Mesothelial cell of epicardium (in vitro differentiated cells): ENCODE data around the gene MOGAT2. TPM values are rescaled to one million over a fixed set of nuclear protein-coding genes. Genes with fewer than 3 reads are reported as not detected.
"Not testable (repeated sequence)": the region's sequence is repeated elsewhere in the genome, so short reads cannot be mapped to it uniquely, and the experiment has no call there.

Experiments used
- DNase-seq, 2 experiments: peaks; one replicate each; pipeline ENCODE4 v3.0.0; 2021; ENCODE audit warnings: low spot score in 2 of 2; ENCODE audit not compliant: unreplicated experiment in 2 of 2
- H3K27ac Mint-ChIP-seq: 2 replicates; pipeline ENCODE4 v1.8.0; 2021; ENCODE audit warnings: mixed read lengths
- H3K27me3 Mint-ChIP-seq: 2 replicates; pipeline ENCODE4 v1.8.0; 2021; ENCODE audit warnings: low read depth, mixed read lengths
- H3K36me3 Mint-ChIP-seq: 2 replicates; pipeline ENCODE4 v1.8.0; 2021; ENCODE audit warnings: mixed read lengths
- H3K4me1 Mint-ChIP-seq: 2 replicates; pipeline ENCODE4 v1.8.0; 2021; ENCODE audit warnings: mixed read lengths
- H3K4me3 Mint-ChIP-seq: 2 replicates; pipeline ENCODE4 v1.8.0; 2021; ENCODE audit warnings: mild to moderate bottlenecking, moderate library complexity, mixed read lengths
- H3K9me3 Mint-ChIP-seq: 2 replicates; pipeline ENCODE4 v1.8.0; 2021; ENCODE audit warnings: mixed read lengths
- total RNA-seq: library from RNA; stranded (reverse); gene quantifications from 3 replicates; pipeline ENCODE4 v1.2.1, GENCODE V29; 2021
- TF ChIP-seq, protein P1 (sequence below): fragments of 200-600 bp; sonication (generic); IDR thresholded peaks from one replicate; pipeline ENCODE4 v1.5.0; 2021; ENCODE audit warnings: antibody characterized with exemption; ENCODE audit not compliant: unreplicated experiment

MOGAT2 gene
- total RNA-seq, 1 donor from 2014 or later = not detected

GRCh38 chr11:75678620-75679259 is 38.9 kb upstream of the MOGAT2 start:
- Mint-ChIP-seq H3K4me1 (no peaks in the 10 kb centered on the region), H3K27me3 (peaks cover 76% of the 10 kb centered on the region), H3K36me3 (no peaks in the 10 kb centered on the region), H3K27ac (no peak overlapping the region), H3K9me3 (peaks cover 22% of the 10 kb centered on the region), H3K4me3 (no peak overlapping the region)
- DNase-seq = no peak
- TF ChIP-seq, protein P1, sequence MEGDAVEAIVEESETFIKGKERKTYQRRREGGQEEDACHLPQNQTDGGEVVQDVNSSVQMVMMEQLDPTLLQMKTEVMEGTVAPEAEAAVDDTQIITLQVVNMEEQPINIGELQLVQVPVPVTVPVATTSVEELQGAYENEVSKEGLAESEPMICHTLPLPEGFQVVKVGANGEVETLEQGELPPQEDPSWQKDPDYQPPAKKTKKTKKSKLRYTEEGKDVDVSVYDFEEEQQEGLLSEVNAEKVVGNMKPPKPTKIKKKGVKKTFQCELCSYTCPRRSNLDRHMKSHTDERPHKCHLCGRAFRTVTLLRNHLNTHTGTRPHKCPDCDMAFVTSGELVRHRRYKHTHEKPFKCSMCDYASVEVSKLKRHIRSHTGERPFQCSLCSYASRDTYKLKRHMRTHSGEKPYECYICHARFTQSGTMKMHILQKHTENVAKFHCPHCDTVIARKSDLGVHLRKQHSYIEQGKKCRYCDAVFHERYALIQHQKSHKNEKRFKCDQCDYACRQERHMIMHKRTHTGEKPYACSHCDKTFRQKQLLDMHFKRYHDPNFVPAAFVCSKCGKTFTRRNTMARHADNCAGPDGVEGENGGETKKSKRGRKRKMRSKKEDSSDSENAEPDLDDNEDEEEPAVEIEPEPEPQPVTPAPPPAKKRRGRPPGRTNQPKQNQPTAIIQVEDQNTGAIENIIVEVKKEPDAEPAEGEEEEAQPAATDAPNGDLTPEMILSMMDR = no peak

DNA sequence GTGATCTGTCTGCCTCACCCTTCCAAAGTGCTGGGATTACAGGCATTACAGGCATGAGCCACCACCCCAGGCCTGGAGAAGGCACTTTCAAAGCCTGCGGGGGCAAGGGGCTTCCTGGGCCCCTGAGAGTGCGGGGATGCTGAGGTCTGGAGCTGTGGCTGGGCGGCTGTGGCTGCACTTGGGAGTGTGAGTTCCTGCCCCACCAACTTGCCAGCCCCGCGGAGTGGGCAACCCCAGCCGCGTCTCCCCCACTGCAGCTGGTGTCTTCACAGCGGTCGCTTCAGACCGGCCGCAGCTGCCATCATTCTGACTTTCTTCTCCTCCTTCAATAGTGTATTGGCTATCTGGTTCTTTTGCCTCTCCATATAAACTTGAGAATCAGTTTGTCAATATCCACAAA is 38.1 kb upstream of the MOGAT2 start:
- no peak for DNase-seq
- peaks cover 20% of the 10 kb centered on the region for H3K9me3 Mint-ChIP-seq
- H3K36me3 Mint-ChIP-seq = no peaks in the 10 kb centered on the region
- H3K4me1 Mint-ChIP-seq = no peaks in the 10 kb centered on the region
- peaks cover 76% of the 10 kb centered on the region for H3K27me3 Mint-ChIP-seq
- H3K27ac Mint-ChIP-seq = no peak overlapping the region
- no peak overlapping the region for H3K4me3 Mint-ChIP-seq
- TF ChIP-seq, protein P1 = no peak

DNA sequence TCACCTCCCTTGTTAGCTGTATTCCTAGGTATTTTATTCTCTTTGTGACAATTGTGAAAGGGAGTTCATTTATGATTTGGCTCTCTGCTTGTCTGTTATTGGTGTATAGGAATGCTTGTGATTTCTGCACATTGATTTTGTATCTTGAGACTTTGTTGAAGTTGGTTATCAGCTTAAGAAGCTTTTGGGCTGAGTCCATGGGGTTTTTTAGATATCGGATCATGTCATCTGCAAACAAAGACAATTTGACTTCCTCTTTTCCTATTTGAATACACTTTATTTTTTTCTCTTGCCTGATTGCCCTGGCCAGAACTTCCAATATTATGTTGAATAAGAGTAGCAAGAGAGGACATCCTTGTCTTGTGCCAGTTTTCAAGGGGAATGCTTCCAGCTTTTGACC is 33.8 kb upstream of the MOGAT2 start:
- DNase-seq, H3K4me3 Mint-ChIP-seq, H3K27ac Mint-ChIP-seq, H3K4me1 Mint-ChIP-seq, H3K36me3 Mint-ChIP-seq: not testable (repeated sequence)
- peaks cover 80% of the 10 kb centered on the region for H3K27me3 Mint-ChIP-seq
- peaks cover 44% of the 10 kb centered on the region for H3K9me3 Mint-ChIP-seq

DNA sequence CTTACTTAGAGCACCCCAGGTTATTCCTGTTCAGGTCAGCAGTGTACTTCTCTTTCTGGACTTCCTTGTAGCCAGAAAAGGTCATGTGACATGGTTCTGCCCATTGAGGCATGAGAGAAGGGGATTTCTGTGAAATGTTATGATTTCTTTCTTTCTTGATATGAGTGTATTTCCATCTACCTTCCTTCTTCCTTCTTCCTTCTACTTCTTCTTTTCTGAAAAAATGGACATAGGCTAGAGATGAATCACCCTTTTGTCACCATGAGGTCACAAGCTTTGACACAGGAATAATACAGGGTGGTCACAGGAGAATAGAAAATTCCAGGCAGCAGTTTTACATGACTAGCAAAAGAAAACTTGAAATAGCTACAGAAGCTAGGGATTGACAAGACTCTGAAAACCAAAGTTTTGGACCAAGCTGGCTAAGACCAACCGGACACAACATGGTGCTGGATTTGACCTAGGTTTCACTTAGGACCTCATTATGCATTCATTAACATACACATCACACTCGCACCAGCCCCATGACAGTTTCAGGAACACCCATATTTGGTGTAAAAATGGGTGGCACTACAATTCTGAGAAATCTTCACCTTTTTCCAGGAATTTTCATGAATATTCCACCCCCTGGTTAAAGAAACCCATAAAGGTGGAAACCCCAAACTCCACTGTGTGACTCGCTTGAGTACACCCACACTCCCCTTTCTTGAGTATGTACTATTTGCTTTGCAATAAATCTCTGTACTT is 27.6 kb upstream of the MOGAT2 start:
- peaks cover 54% of the 10 kb centered on the region for H3K27me3 Mint-ChIP-seq
- DNase-seq = no peak
- peaks cover 28% of the 10 kb centered on the region for H3K9me3 Mint-ChIP-seq
- H3K27ac Mint-ChIP-seq = no peak overlapping the region
- H3K4me1 Mint-ChIP-seq = peaks cover 10% of the 10 kb centered on the region
- TF ChIP-seq, protein P1 = no peak
- no peaks in the 10 kb centered on the region for H3K36me3 Mint-ChIP-seq
- H3K4me3 Mint-ChIP-seq = no peak overlapping the region

DNA sequence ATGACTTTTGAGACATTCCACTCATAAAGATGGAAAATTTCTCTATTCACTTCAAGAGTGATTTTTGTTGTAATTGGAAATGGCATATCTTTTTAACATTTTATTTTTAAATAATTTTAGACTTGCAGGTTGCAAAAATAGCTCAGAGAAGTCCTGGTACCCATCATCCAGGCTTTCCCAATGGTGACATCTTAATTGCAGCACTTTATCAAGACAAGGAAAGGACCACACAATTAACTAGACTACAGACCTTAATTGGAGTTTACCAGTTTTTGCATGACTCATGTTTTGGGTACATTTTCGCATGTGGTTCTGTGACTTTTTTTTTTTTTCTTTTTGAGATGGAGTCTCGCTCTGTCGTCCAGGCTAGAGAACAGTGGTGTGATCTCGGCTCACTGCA is 25.8 kb upstream of the MOGAT2 start:
- Mint-ChIP-seq H3K4me1 (peaks cover 10% of the 10 kb centered on the region), H3K27ac (no peak overlapping the region), H3K36me3 (no peaks in the 10 kb centered on the region), H3K4me3 (no peak overlapping the region), H3K27me3 (peaks cover 45% of the 10 kb centered on the region), H3K9me3 (peaks cover 17% of the 10 kb centered on the region)
- TF ChIP-seq, protein P1 = no peak
- DNase-seq = no peak

DNA sequence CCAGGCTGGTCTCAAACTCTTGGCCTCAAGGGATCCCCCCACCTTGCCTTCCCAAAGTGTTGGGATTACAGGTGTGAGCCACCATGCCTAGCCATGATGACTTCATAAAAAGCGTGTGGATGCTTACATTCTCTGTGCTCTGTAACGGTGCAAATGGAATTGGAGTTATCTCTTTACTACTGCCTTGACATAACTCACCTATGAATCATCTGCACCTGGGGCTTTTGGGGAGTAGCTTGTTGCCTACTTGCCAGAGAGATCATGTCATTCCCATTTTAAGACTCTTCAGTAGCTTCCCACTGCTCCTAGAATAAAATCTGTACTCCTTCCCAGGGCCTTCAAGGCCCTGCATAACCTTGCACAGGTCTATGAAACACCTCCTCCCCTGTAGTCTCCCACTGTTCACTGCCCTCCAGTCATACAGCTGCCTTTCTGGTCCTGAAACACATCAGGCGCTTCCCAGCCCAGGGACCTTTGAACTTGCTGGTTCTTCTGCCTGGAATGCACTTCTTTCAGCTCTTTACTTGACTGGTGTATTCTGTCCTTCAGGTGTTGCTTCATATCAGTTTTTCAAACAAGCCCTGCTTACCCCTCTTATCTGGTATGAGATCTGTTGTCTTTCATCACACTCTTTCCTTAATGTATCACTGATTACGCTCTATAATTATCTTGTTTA is 19.6 kb upstream of the MOGAT2 start:
- Mint-ChIP-seq H3K36me3 (no peaks in the 10 kb centered on the region), H3K27ac (no peak overlapping the region), H3K4me1 (no peaks in the 10 kb centered on the region), H3K4me3 (no peak overlapping the region), H3K27me3 (peaks cover 16% of the 10 kb centered on the region), H3K9me3 (peaks cover 16% of the 10 kb centered on the region)
- TF ChIP-seq, protein P1 = no peak
- no peak for DNase-seq
